Measurements from ENCODE around the gene STK17B. TPM values are rescaled to one million over a fixed set of nuclear protein-coding genes. Genes with fewer than 3 reads are reported as not detected.

Gene STK17B
- total and polyA plus RNA-seq, 4 donors: 9.0 to 73.7 (median 27.2) TPM

- Histone ChIP-seq H3K4me1 (ENCODE audit: control insufficient read depth in 5 of 5, insufficient read depth in 5 of 5, low read length in 5 of 5) (no peaks in the 10 kb centered on the region), H3K36me3 (ENCODE audit: control insufficient read depth in 4 of 4, insufficient read depth in 4 of 4, low read length in 4 of 4) (peaks cover 0 to 6% (median 2%) of the 10 kb centered on the region in 4 donors), H3K9me3 (ENCODE audit: control insufficient read depth in 4 of 4, insufficient read depth in 3 of 4, low read length in 3 of 4) (no peaks in the 10 kb centered on the region), H3K4me3 (no peak overlapping the region), H3K9ac (ENCODE audit: insufficient read depth in 1 of 2, low read length in 2 of 2) (no peak overlapping the region), H3K27ac (ENCODE audit: low read depth in 1 of 2, low read length in 1 of 2) (peak overlapping the region in 1 of 2 donors; percentile 84), H3K27me3 (ENCODE audit: control insufficient read depth in 3 of 3, insufficient read depth in 3 of 3, low read length in 2 of 3) (no peaks in the 10 kb centered on the region)
- WGBS, 2 donors: 52 to 65% methylated on average over 5 of the region's 5 CpGs
- ATAC-seq (ENCODE audit: insufficient read depth, low FRiP score) (no peak), DNase-seq (no peak)
- TF ChIP-seq CTCF (IDR thresholded peaks at IDR 0.05; ENCODE audit: control extremely low read depth, extremely low read depth): no peak
Observed at GRCh38 chr2:196159221-196159892, 12.0 kb downstream of the STK17B start.

GRCh38 chr2:196155575-196155974 is 15.8 kb downstream of the STK17B start:
- Histone ChIP-seq H3K9me3 (ENCODE audit: control insufficient read depth in 4 of 4, insufficient read depth in 3 of 4, low read length in 3 of 4) (no peaks in the 10 kb centered on the region), H3K4me3 (no peak overlapping the region), H3K36me3 (ENCODE audit: control insufficient read depth in 4 of 4, insufficient read depth in 4 of 4, low read length in 4 of 4) (peaks cover 0 to 3% (median 2%) of the 10 kb centered on the region in 4 donors), H3K9ac (ENCODE audit: insufficient read depth in 1 of 2, low read length in 2 of 2) (no peak overlapping the region), H3K4me1 (ENCODE audit: control insufficient read depth in 5 of 5, insufficient read depth in 5 of 5, low read length in 5 of 5) (no peaks in the 10 kb centered on the region), H3K27ac (ENCODE audit: low read depth in 1 of 2, low read length in 1 of 2) (no peak overlapping the region), H3K27me3 (ENCODE audit: control insufficient read depth in 3 of 3, insufficient read depth in 3 of 3, low read length in 2 of 3) (no peaks in the 10 kb centered on the region)
- DNase-seq (no peak), ATAC-seq (ENCODE audit: insufficient read depth, low FRiP score) (no peak)
- WGBS, 2 donors: 27 to 30% methylated on average over 2 of the region's 2 CpGs
- no peak for TF ChIP-seq CTCF (IDR thresholded peaks at IDR 0.05; ENCODE audit: control extremely low read depth, extremely low read depth)

GRCh38 chr2:196153480-196153879 is 17.9 kb downstream of the STK17B start:
- WGBS, 2 donors: 91 to 96% methylated on average over 2 of the region's 2 CpGs
- TF ChIP-seq CTCF (IDR thresholded peaks at IDR 0.05; ENCODE audit: control extremely low read depth, extremely low read depth): no peak
- ATAC-seq (ENCODE audit: insufficient read depth, low FRiP score): no peak

GRCh38 chr2:196149948-196150347 is 21.4 kb downstream of the STK17B start:
- H3K9ac ChIP-seq (ENCODE audit: insufficient read depth in 1 of 2, low read length in 2 of 2): no peak overlapping the region
- no peak overlapping the region for H3K27ac ChIP-seq (ENCODE audit: low read depth in 1 of 2, low read length in 1 of 2)
- ATAC-seq (ENCODE audit: insufficient read depth, low FRiP score): no peak
- 32 to 56% methylated on average over 3 of the region's 3 CpGs for WGBS, 2 donors
- no peaks in the 10 kb centered on the region for H3K4me1 ChIP-seq (ENCODE audit: control insufficient read depth in 5 of 5, insufficient read depth in 5 of 5, low read length in 5 of 5)
- no peak for DNase-seq
- peaks cover 0 to 8% (median 2%) of the 10 kb centered on the region in 4 donors for H3K36me3 ChIP-seq (ENCODE audit: control insufficient read depth in 4 of 4, insufficient read depth in 4 of 4, low read length in 4 of 4)
- no peak for TF ChIP-seq CTCF (IDR thresholded peaks at IDR 0.05; ENCODE audit: control extremely low read depth, extremely low read depth)
- no peaks in the 10 kb centered on the region for H3K27me3 ChIP-seq (ENCODE audit: control insufficient read depth in 3 of 3, insufficient read depth in 3 of 3, low read length in 2 of 3)
- no peak overlapping the region for H3K4me3 ChIP-seq
- H3K9me3 ChIP-seq (ENCODE audit: control insufficient read depth in 4 of 4, insufficient read depth in 3 of 4, low read length in 3 of 4): no peaks in the 10 kb centered on the region

More at GRCh38 chr2:196153480-196153879, 17.9 kb downstream of the STK17B start:
- H3K4me3 ChIP-seq: no peak overlapping the region
- no peaks in the 10 kb centered on the region for H3K4me1 ChIP-seq (ENCODE audit: control insufficient read depth in 5 of 5, insufficient read depth in 5 of 5, low read length in 5 of 5)
- no peak for DNase-seq
- no peak overlapping the region for H3K27ac ChIP-seq (ENCODE audit: low read depth in 1 of 2, low read length in 1 of 2)
- H3K27me3 ChIP-seq (ENCODE audit: control insufficient read depth in 3 of 3, insufficient read depth in 3 of 3, low read length in 2 of 3): no peaks in the 10 kb centered on the region
- no peak overlapping the region for H3K9ac ChIP-seq (ENCODE audit: insufficient read depth in 1 of 2, low read length in 2 of 2)
- no peaks in the 10 kb centered on the region for H3K9me3 ChIP-seq (ENCODE audit: control insufficient read depth in 4 of 4, insufficient read depth in 3 of 4, low read length in 3 of 4)
- peaks cover 0 to 3% (median 1%) of the 10 kb centered on the region in 4 donors for H3K36me3 ChIP-seq (ENCODE audit: control insufficient read depth in 4 of 4, insufficient read depth in 4 of 4, low read length in 4 of 4)

All from lung (tissue), 12 donors.